ENCODE results near the gene GULP1.

The GULP1 gene

GRCh38 chr2:188322569-188323551 lies 31.2 kb downstream of the GULP1 start:
- DNase-seq (ENCODE audit: low read depth): no peak

- no peak for DNase-seq (ENCODE audit: low read depth)
Observed at GRCh38 chr2:188324067-188324466, 32.4 kb downstream of the GULP1 start.

GRCh38 chr2:188326290-188326668 lies 34.6 kb downstream of the GULP1 start:
- no peak for DNase-seq (ENCODE audit: low read depth)

GRCh38 chr2:188326669-188327301 lies 35.1 kb downstream of the GULP1 start:
- DNase-seq (ENCODE audit: low read depth): no peak

GRCh38 chr2:188327518-188328213 lies 36.0 kb downstream of the GULP1 start:
- DNase-seq (ENCODE audit: low read depth): no peak

GRCh38 chr2:188328419-188328818 lies 36.7 kb downstream of the GULP1 start:
- DNase-seq (ENCODE audit: low read depth): no peak

- no peak for DNase-seq (ENCODE audit: low read depth)
Observed at GRCh38 chr2:188330316-188331053, 38.8 kb downstream of the GULP1 start.

GRCh38 chr2:188332619-188333018 lies 40.9 kb downstream of the GULP1 start:
- no peak for DNase-seq (ENCODE audit: low read depth)

GRCh38 chr2:188333751-188334524 lies 42.3 kb downstream of the GULP1 start:
- DNase-seq (ENCODE audit: low read depth): no peak

- DNase-seq (ENCODE audit: low read depth): no peak
Observed at GRCh38 chr2:188338463-188338862, 46.8 kb downstream of the GULP1 start.

GRCh38 chr2:188340257-188340656 lies 48.6 kb downstream of the GULP1 start:
- DNase-seq (ENCODE audit: low read depth): no peak

GRCh38 chr2:188345020-188345419 lies 53.3 kb downstream of the GULP1 start:
- no peak for DNase-seq (ENCODE audit: low read depth)

- DNase-seq (ENCODE audit: low read depth): no peak
Observed at GRCh38 chr2:188345426-188345825, 53.8 kb downstream of the GULP1 start.

- DNase-seq (ENCODE audit: low read depth): no peak
Observed at GRCh38 chr2:188345831-188346458, 54.3 kb downstream of the GULP1 start.

GRCh38 chr2:188349019-188349418 lies 57.3 kb downstream of the GULP1 start:
- no peak for DNase-seq (ENCODE audit: low read depth)

GRCh38 chr2:188353282-188353681 lies 61.6 kb downstream of the GULP1 start:
- no peak for DNase-seq (ENCODE audit: low read depth)

GRCh38 chr2:188360485-188361263 lies 69.0 kb downstream of the GULP1 start:
- DNase-seq (ENCODE audit: low read depth): no peak

GRCh38 chr2:188364033-188364630 lies 72.5 kb downstream of the GULP1 start:
- no peak for DNase-seq (ENCODE audit: low read depth)

GRCh38 chr2:188365058-188365641 lies 73.5 kb downstream of the GULP1 start:
- DNase-seq (ENCODE audit: low read depth): no peak
